H9 (cell line): ENCODE results near the gene TMCO4. TPM values are rescaled to one million over a fixed set of nuclear protein-coding genes. Genes with fewer than 3 reads are reported as not detected.

ENCODE experiments used
- DNase-seq: peaks from one replicate; pipeline ENCODE4 v3.0.0-alpha.2; 2017
- H2AFZ ChIP-seq: one replicate; pipeline ENCODE4 v1.6.1; 2013; ENCODE audit warnings: mild to moderate bottlenecking, low read length, control low read depth, moderate library complexity
- H2AK5ac ChIP-seq: 2 replicates; pipeline ENCODE4 v1.6.1; 2013; ENCODE audit warnings: low read length, control low read depth, mixed read lengths; ENCODE audit not compliant: insufficient read length
- H2BK120ac ChIP-seq: one replicate; pipeline ENCODE4 v1.6.1; 2013; ENCODE audit warnings: low read depth, mild to moderate bottlenecking, low read length, control low read depth, inconsistent platforms; ENCODE audit not compliant: poor library complexity, severe bottlenecking
- H2BK12ac ChIP-seq: 2 replicates; pipeline ENCODE4 v1.6.1; 2013; ENCODE audit warnings: low read length, control low read depth, mixed read lengths, low read depth; ENCODE audit not compliant: insufficient read length
- H2BK15ac ChIP-seq: 2 replicates; pipeline ENCODE4 v1.6.1; 2013; ENCODE audit warnings: low read depth, low read length, control low read depth
- H2BK20ac ChIP-seq: one replicate; pipeline ENCODE4 v1.6.1; 2013; ENCODE audit warnings: low read depth, mild to moderate bottlenecking, low read length, control low read depth, inconsistent platforms; ENCODE audit not compliant: poor library complexity, severe bottlenecking
- H2BK5ac ChIP-seq: 2 replicates; pipeline ENCODE4 v1.6.1; 2013; ENCODE audit warnings: low read length, control low read depth, mixed read lengths; ENCODE audit not compliant: insufficient read length
- H3K14ac ChIP-seq: 2 replicates; pipeline ENCODE4 v1.6.1; 2013; ENCODE audit warnings: low read length, control low read depth; ENCODE audit not compliant: insufficient read depth
- H3K18ac ChIP-seq: 2 replicates; pipeline ENCODE4 v1.6.1; 2013; ENCODE audit warnings: low read depth, mild to moderate bottlenecking, mixed read lengths, low read length, control low read depth; ENCODE audit not compliant: insufficient read length
- H3K23ac ChIP-seq: 2 replicates; pipeline ENCODE4 v1.6.1; 2013; ENCODE audit warnings: low read length, control low read depth, mixed read lengths, low read depth; ENCODE audit not compliant: insufficient read length
- H3K23me2 ChIP-seq: 2 replicates; pipeline ENCODE4 v1.6.1; 2013; ENCODE audit warnings: low read depth, mild to moderate bottlenecking, mixed read lengths, low read length, control low read depth; ENCODE audit not compliant: insufficient read length, poor library complexity, severe bottlenecking
- H3K27ac ChIP-seq: 2 replicates; pipeline ENCODE4 v1.5.1; 2013; ENCODE audit warnings: low read length, control low read depth, mixed read lengths, low read depth; ENCODE audit not compliant: insufficient read length
- H3K27me3 ChIP-seq: 2 replicates; pipeline ENCODE4 v1.6.1; 2013; ENCODE audit warnings: low read length, control low read depth, inconsistent platforms; ENCODE audit not compliant: insufficient read depth
- H3K4ac ChIP-seq: 2 replicates; pipeline ENCODE4 v1.6.1; 2013; ENCODE audit warnings: low read depth, mild to moderate bottlenecking, control low read depth, inconsistent platforms, low read length, moderate library complexity
- H3K4me1 ChIP-seq: 2 replicates; pipeline ENCODE4 v1.6.1; 2013; ENCODE audit warnings: low read length, control low read depth, inconsistent platforms; ENCODE audit not compliant: insufficient read depth
- H3K4me2 ChIP-seq: 2 replicates; pipeline ENCODE4 v1.6.1; 2013; ENCODE audit warnings: low read length, control low read depth, mixed read lengths; ENCODE audit not compliant: insufficient read length, insufficient read depth
- H3K56ac ChIP-seq: 2 replicates; pipeline ENCODE4 v1.6.1; 2013; ENCODE audit warnings: low read depth, mild to moderate bottlenecking, mixed read lengths, low read length, control low read depth; ENCODE audit not compliant: insufficient read length
- H3K79me1 ChIP-seq: 2 replicates; pipeline ENCODE4 v1.6.1; 2013; ENCODE audit warnings: low read depth, mild to moderate bottlenecking, moderate library complexity, low read length, control low read depth, inconsistent platforms; ENCODE audit not compliant: insufficient read depth, poor library complexity, severe bottlenecking
- H3K79me2 ChIP-seq: 2 replicates; pipeline ENCODE4 v1.6.1; 2013; ENCODE audit warnings: low read length, control low read depth, inconsistent platforms; ENCODE audit not compliant: insufficient read depth
- H3K9ac ChIP-seq: 2 replicates; pipeline ENCODE4 v1.6.1; 2013; ENCODE audit warnings: low read length, control low read depth, mixed read lengths; ENCODE audit not compliant: insufficient read length; ENCODE audit errors: extremely low read depth
- H3K9me3 ChIP-seq: one replicate; pipeline ENCODE4 v1.6.1; 2013; ENCODE audit warnings: low read depth, low read length, inconsistent platforms; ENCODE audit not compliant: control insufficient read depth
- H3T11ph ChIP-seq: one replicate; pipeline ENCODE4 v1.6.1; 2013; ENCODE audit warnings: mild to moderate bottlenecking, low read length, control low read depth, inconsistent platforms
- H4K20me1 ChIP-seq: one replicate; pipeline ENCODE4 v1.6.1; 2013; ENCODE audit not compliant: control insufficient read depth, insufficient read length, insufficient read depth
- H4K5ac ChIP-seq: 2 replicates; pipeline ENCODE4 v1.6.1; 2013; ENCODE audit warnings: low read depth, mild to moderate bottlenecking, mixed read lengths, low read length, control low read depth; ENCODE audit not compliant: insufficient read length
- H4K8ac ChIP-seq: replicated peaks from 2 replicates; pipeline ENCODE4 v1.6.1; 2013; ENCODE audit warnings: low read length, control low read depth, mixed read lengths, low read depth; ENCODE audit not compliant: insufficient read length
- H4K91ac ChIP-seq: 2 replicates; pipeline ENCODE4 v1.6.1; 2013; ENCODE audit warnings: low read depth, mild to moderate bottlenecking, moderate library complexity, mixed read lengths, low read length, control low read depth; ENCODE audit not compliant: insufficient read length
- H3K27ac Mint-ChIP-seq, 3 experiments: 2 replicates in 2 of 3; 3 replicates in 1 of 3; pipeline ENCODE4 v1.8.0; 2020 to 2021; ENCODE audit warnings: mixed read lengths in 3 of 3, mild to moderate bottlenecking in 1 of 3, moderate library complexity in 1 of 3
- H3K27me3 Mint-ChIP-seq: 2 replicates; pipeline ENCODE4 v1.8.0; 2021; ENCODE audit warnings: low read depth, mild to moderate bottlenecking, moderate library complexity, mixed read lengths
- H3K36me3 Mint-ChIP-seq, 3 experiments: 2 replicates in 2 of 3; 3 replicates in 1 of 3; pipeline ENCODE4 v1.8.0; 2020 to 2021; ENCODE audit warnings: low read depth in 3 of 3, mixed read lengths in 3 of 3; ENCODE audit not compliant: insufficient read depth in 1 of 3
- H3K4me1 Mint-ChIP-seq, 2 experiments: 2 replicates each; pipeline ENCODE4 v1.8.0; 2020; ENCODE audit warnings: mixed read lengths in 2 of 2
- H3K4me3 Mint-ChIP-seq, 2 experiments: 2 replicates in 1 of 2; 3 replicates in 1 of 2; pipeline ENCODE4 v1.8.0; 2020 to 2021; ENCODE audit warnings: mild to moderate bottlenecking in 2 of 2, mixed read lengths in 2 of 2, moderate library complexity in 1 of 2
- H3K9me3 Mint-ChIP-seq, 2 experiments: 2 replicates in 1 of 2; 3 replicates in 1 of 2; pipeline ENCODE4 v1.8.0; 2020; ENCODE audit warnings: mild to moderate bottlenecking in 2 of 2, mixed read lengths in 2 of 2, moderate library complexity in 1 of 2
- CTCF ChIP-seq: fragments of 200-600 bp; sonication (generic); conservative IDR thresholded peaks from 3 replicates; pipeline ENCODE4 v1.8.0; 2021; ENCODE audit warnings: antibody characterized with exemption, mild to moderate bottlenecking
- WGBS: extraction: QIAGEN DNeasy Blood & Tissue Kit; methylation state at CpG from one replicate; pipeline ENCODE4 v1.1.7; 2013; ENCODE audit warnings: missing lambda C conversion rate, low lambda C conversion rate, mixed read lengths; ENCODE audit not compliant: insufficient read length; ENCODE audit errors: extremely low coverage; 5-methylcytosine and 5-hydroxymethylcytosine counted together
- total RNA-seq: library from RNA; stranded (reverse); gene quantifications from 2 replicates; pipeline ENCODE4 v1.2.1, GENCODE V29; 2021

Gene TMCO4
- total RNA-seq, 1 experiment from 2014 or later = 4.0 TPM

- no peak for DNase-seq
- WGBS = no CpG with 5 or more reads among the region's 22 CpGs
- H2BK12ac ChIP-seq = no peak within 1 kb of the TSS
- no peak within 1 kb of the TSS for H2BK5ac ChIP-seq
- no peak within 1 kb of the TSS for H2BK120ac ChIP-seq
- H3K27me3 ChIP-seq = no peaks in the 10 kb centered on the region; the same call in 1 of the 2 replicates
- no peak within 1 kb of the TSS for H3K23ac ChIP-seq
- no peak within 1 kb of the TSS for H2BK15ac ChIP-seq
- H3K9me3 Mint-ChIP-seq = no peaks in the 10 kb centered on the region; a peak in 1 of 5 replicates
- H3K4me1 ChIP-seq = peaks cover 14% of the 10 kb centered on the region; the same call in 1 of the 2 replicates
- no peak for TF ChIP-seq CTCF
- peak within 1 kb of the TSS; percentile 28 for H3K4me2 ChIP-seq
- no peak within 1 kb of the TSS for H3K14ac ChIP-seq
- H3K79me2 ChIP-seq = no peaks in the 10 kb centered on the region
- H3K27ac ChIP-seq = peak within 1 kb of the TSS; percentile 60
- no peak within 1 kb of the TSS for H4K91ac ChIP-seq
- no peaks in the 10 kb centered on the region for H3K23me2 ChIP-seq
- no peaks in the 10 kb centered on the region for H3K79me1 ChIP-seq
- H3K9me3 ChIP-seq = no peaks in the 10 kb centered on the region
- no peak within 1 kb of the TSS for H2AFZ ChIP-seq
- H3T11ph ChIP-seq = no peak within 1 kb of the TSS
- peaks cover 54 to 61% of the 10 kb centered on the region in 2 experiments for H3K4me1 Mint-ChIP-seq
- H3K4me3 Mint-ChIP-seq = peak within 1 kb of the TSS in 1 of 2 experiments; percentile 46; a peak in 1 of 5 replicates
- no peaks in the 10 kb centered on the region for H4K20me1 ChIP-seq
- no peak within 1 kb of the TSS for H3K56ac ChIP-seq
- H2AK5ac ChIP-seq = no peak within 1 kb of the TSS
- no peak within 1 kb of the TSS for H2BK20ac ChIP-seq
- H3K18ac ChIP-seq = peak within 1 kb of the TSS; percentile 3
- no peak within 1 kb of the TSS for H3K4ac ChIP-seq
- no peak within 1 kb of the TSS for H4K5ac ChIP-seq
- H3K27ac Mint-ChIP-seq = peak within 1 kb of the TSS; percentile 89 to 97 (median 94)
- H4K8ac ChIP-seq = no peak within 1 kb of the TSS
- no peak within 1 kb of the TSS for H3K9ac ChIP-seq
- H3K36me3 Mint-ChIP-seq = no peaks in the 10 kb centered on the region
- peaks cover 11% of the 10 kb centered on the region for H3K27me3 Mint-ChIP-seq
Observed at GRCh38 chr1:19814681-19815503, 15.2 kb upstream of the TMCO4 start, which contains the start of gene RNF186. Gene RNF186 (minus strand): TSS chr1:19815283. CDS start chr1:19815101, 182 bp downstream.
